GM18907 (cell line): ENCODE measurements around the gene WSCD2.

ENCODE experiments used
- ATAC-seq: cut with Tn5 transposase; IDR thresholded peaks from one replicate; pipeline ENCODE4 v1.9.1; 2021; ENCODE audit warnings: mild to moderate bottlenecking, moderate library complexity; ENCODE audit not compliant: unreplicated experiment

WSCD2 gene

DNA sequence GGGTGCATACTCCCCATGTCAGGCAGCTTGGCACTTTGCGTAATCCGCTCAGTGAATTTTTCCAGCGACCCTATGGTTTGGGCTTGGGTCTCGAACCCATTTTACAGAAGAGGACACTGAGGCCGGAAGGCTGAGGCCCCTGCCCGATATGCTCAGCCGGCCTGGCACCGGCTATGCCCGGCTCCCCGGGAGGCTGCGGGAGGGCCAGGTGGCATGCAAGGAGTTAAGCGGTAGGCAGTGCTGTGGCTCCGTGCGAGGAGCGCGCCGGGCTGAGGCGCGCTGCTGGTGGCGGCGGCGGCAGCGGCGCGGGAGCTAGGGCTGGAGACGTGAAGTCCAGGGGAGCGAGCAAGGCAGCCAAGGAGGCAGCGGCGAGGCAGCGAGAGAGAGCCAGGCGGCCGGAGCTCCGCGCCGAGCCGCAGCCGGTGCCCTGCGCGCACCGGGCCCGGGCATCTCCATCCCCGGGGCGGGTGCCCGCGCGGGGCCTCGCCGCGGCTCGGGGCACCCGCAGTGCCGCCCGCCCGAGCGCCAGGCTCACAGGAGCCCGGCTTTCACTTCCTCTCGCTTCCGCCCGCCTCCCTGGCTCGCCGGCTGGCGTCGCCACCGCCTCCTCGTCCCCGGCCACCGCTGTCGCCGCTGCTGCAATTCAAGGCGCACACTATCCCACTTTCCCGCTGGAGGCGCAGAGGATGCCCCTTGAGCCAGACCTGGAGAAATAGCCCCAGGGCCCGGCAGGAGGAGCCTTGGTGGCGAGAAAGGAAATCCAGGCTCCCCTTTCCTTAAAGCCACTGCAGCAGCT, at the start of gene WSCD2:
Gene WSCD2, plus strand, starts transcription at position 272 of the 796 bp plus-strand sequence. CDS start 66,545 bp downstream, outside the sequence.
- ATAC-seq: no peak

DNA sequence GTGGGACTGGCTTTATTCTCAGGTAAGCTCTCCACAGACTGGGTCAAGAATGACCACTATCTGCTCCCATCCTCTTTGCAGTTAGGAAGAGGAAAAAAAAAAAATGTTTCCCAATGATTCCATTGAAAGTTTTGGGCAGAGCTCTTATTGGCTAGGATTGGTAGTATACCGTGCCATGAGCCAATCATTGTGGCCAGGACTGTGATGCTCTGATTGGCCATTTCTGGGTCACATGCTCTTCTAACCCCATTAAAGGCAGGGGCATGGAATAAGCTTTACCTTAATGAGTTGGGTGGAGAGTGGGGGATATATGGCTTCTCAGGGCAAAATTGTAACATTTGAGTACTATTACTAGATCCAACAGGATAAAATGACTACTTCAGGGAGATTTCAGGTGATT, 49.4 kb upstream of the WSCD2 start:
- no peak for ATAC-seq

DNA sequence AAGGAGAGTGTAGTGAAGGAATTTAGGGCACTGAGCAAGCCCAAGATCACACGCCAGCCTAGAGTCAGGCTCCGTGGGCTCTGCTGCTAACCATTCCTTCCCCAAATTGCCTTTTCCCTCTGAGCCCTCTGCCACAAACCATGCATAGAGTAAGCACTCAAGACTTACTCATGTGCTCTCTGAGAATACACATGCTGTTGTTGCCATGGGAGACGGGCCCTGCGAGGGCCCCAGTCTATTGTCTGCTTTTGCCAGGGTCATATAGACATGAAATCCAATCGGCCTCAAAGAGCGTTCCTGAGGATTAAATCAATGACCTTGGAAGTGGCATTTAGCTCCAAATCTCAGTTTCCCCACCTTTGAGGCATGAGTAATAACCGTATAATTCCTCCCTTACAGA, 48.7 kb upstream of the WSCD2 start:
- no peak for ATAC-seq

DNA sequence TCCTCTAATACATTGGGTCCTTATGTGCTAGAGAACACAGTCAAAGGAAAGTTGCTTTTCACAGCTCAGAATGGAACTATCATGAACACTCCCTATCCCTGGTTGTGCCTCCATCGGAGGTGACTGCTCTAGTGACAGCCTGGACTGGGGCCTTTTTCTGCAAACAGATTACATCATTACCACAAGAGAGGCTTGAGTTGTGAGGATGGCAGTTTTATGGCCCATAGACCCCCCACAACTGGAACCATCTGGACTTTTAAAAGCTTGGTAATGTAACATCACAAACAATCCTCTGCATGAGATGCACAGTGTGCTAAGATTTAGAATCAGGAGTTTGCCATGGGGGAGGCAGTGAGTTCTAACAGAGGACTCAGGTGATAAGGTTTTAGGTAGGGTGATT, 46.6 kb upstream of the WSCD2 start:
- ATAC-seq: no peak

DNA sequence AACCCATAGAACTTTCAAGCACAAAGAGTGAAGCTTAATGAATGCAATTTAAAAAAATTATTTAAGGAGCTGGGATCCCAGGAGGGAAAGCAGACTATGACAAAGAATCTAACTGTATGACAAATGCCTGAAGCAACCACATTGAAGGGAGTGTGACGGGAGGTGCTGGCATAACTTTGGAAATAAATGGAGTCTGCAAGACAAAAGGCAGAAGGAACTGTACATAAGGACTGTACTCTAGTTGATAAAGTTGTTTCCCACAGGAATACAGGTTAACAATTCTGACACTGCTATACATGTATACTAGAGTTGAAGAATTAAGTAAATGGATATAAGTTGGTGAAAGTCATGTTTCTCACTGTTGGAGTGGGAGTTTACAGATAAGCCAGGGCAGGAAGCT, 41.2 kb upstream of the WSCD2 start:
- no peak for ATAC-seq

DNA sequence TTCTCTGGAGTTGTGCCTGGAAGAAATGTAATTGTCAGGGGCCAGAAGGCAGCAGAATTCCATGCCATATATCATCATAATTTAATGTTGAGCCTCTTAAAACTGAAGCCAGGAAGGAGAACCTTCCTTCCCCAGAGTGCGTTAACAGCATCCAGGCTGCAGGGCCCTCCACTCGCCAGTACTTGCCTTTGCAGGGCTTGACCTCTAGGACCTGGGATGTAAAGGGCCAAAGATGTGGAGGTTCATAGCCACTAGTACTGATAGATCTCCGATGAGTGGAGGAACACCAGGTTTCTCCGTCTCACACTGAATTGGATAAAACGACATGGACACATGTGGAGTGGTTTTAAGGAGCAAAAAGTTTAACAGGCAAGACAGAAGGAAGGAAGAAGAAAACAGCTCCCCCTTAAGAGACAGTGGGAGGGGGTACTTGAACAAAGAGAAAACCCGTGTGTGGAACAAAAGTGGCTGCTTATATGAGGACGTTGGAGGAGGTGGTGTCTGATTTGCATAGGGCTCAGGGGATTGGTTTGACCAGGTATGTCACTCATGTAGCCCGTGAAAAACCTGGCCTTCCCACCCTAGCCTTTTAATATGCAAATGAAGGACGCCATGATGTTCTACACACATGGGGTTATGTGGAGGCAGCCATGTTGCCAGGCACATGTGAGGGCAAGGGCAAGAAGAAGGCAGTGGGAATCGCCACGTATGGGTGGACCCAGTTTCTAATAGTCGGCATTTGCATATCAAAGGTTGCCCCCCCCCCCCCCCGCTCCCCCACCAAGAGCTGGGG, 38.8 kb upstream of the WSCD2 start:
- ATAC-seq: no peak

DNA sequence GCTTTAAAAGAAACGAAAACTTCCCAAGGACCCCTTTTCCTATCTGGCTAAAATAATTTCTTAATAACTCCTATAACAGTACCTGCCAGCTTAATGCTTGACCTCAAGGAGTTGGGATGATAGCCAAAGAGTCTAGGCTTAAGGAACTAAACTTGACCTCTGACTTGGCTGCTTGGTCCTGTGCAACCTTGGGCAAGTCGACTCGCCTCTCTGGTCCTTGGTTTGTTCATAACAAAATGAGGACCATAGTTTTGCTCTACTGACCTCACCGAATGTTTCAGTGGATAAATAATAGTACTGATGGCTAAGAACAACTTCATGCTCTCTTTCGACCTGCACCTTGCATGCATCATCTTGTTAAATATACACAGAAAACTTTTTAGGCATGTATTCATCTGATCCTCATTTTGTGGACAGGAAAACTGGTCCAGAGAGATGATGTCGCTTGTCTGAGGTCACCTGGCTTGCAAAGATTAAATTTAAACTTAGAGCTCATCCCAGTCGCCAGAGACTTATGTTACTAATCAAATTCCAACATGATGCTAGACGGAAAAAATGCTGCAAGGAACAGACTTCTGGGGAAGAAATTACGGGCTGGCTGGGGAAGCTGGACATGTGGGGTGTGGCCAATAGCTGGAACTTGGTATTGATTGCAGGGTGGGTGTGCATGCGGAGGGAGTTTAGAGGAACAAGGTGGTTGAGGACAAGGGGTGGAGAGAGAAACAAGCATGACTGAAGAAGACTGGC, 38.0 kb upstream of the WSCD2 start:
- no peak for ATAC-seq

DNA sequence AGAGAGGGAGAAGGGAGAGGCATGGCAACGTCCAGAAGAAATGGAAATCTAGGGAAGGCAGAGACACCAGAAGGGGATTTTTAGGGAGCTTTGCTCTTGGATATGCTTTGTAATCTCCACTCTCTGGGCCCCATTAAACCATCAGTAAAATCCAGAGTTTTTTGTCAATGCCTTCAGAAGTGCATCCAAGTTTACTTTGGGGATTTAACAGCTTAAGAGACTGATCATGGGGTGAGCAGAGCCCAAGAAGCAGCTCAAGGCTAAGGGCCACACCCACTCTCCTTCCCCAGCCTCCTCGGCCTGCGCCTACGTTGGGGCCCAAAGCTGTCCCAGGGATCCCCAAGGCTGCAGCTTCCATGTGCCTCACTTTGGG, 37.4 kb upstream of the WSCD2 start:
- no peak for ATAC-seq

DNA sequence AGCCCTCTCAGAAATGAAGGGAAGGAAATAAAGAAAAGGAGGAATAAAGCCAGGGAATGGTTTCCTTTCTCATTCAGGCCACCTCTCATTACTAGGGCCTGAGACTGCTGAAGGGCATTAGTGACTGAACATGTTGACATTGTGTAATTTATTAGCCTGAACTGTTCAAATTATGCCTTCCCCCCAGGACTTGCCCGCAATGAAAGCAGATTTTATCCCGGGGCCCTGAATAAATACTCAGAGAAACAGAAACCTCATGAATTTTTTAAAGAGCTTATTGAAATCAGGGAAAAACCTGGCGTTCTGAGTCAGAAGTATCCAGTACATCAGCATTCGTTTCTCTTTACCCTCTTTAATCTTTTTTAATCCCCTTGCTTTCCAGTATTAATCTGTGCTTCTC, 35.9 kb upstream of the WSCD2 start:
- no peak for ATAC-seq

DNA sequence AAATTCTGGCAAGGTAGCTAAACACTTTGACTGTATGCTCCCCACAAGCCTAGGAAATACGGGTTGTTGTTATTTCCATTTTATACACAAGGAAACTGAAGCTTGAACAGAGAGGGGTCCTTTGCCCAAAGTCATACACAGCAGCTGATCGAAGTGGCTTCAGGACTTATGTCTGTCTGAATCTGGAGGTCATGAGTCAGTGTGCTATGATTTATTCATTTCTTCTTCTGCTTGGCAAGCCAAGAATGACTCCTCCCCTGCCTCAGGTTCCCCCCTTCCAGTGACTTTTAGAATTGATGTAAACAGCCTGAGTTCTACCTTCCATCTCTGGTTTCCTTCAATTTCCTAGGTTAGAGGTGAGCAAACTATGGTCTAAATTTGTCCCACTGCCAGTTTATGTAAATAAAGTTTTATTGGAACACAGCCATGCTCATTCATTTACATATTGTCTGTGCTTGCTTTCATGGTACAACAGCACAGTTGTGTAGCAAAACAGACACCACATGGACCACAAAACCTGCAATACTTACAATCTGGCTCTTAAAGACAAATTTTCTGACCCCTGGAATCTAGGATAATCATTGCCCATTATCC, 34.9 kb upstream of the WSCD2 start:
- ATAC-seq: no peak

DNA sequence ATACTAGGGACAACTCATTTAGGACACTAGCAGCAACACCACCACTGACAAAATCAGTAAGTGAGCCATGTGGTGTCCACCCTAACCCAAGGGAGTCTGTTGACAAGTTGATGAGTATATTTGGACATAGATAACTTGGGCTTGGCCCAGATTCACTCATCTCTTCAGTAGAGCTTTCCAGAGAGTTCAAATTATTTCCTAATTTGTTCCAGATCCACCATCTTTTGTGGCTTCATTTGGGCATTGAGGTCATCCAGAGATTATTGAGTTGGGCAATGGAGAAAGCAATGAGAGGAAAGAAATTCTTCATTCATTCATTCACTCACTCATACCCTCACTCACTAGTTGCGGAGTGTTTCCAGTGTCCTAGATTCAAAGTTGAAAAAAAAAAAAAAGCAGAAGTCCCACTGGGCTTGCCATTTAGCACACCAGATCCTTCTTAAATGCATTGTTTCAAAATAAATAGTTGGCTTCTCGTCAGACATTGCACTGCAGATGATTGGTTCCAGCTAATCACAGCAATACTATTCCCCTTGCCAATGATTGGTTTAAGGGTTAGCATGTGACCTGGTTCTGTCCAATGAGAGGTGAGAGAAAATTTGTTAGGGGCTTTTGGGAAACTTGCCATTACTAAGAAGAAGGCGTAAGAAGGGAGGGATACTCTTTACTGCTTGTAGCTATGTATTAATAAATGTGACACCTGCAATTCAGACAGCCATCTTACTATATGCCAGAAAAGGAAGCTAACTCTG, 31.8 kb upstream of the WSCD2 start:
- no peak for ATAC-seq

DNA sequence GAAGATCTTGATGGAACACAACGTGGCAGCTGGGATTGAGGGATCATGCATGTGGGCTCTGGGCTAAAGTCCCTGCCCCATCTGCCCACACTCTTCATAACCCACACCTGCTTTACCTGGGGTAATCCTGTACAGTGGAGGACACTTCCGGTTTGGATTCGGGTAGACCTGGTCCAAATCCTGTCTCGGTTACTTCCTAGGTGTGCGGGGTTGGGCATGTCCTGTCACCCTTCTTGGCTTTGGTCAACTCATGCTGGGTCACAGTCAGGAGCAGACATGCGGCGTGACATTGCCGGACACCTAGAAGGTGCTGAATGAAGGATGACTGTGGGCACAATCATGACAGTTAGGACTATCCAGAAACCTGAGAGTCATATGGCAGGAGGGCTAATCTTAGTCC, 30.7 kb upstream of the WSCD2 start:
- no peak for ATAC-seq

DNA sequence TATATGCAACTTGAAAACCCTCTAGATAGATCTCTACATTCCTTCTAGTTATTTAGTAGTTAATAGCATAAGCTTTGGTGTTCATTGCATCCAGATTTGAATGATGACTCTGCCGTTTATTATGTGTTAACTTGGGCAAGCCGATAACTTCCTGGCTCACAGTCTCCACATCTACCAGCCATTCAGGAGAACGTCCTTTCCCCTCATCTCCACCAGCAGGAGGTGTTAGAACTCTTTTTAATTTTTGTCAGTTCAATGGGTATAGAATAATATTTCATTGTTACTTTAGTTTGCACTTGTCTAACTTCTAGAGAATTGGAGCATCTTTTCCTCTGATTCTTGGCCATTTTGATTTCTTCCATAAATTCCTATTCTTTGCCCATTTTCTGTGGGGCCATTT, 30.0 kb upstream of the WSCD2 start:
- no peak for ATAC-seq

DNA sequence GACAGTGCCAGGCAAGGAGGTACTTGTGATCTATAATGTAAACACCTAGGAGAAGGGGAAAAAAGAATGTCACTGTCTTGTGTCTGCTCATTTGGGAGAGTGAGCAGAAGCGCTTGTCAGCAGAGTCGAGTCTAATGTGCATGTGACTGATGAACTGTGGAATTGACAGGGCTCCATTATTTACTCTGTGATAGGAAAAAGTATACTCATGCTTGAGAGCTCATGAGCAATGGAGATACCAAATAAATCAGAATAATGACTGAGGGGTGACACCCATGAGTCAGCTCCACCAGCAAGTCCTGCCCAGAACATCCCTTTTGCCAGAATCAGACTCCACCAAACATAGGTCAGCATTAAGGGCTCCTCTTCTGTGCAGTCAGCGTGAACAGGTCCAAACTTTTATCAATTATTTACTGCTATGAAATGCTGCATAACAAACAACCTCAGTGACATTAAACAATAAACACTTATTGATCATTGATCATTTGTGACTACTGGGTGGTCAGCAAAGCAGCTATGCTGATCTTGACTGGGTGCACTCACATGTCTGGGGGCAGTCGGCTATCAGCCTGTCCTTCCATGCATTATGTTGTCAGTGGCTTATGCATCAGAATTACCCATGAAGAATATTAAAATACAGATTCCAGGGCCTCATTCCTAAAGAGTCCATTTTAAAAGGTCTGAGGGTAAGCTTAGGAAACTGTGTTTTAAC, 29.2 kb upstream of the WSCD2 start:
- no peak for ATAC-seq

DNA sequence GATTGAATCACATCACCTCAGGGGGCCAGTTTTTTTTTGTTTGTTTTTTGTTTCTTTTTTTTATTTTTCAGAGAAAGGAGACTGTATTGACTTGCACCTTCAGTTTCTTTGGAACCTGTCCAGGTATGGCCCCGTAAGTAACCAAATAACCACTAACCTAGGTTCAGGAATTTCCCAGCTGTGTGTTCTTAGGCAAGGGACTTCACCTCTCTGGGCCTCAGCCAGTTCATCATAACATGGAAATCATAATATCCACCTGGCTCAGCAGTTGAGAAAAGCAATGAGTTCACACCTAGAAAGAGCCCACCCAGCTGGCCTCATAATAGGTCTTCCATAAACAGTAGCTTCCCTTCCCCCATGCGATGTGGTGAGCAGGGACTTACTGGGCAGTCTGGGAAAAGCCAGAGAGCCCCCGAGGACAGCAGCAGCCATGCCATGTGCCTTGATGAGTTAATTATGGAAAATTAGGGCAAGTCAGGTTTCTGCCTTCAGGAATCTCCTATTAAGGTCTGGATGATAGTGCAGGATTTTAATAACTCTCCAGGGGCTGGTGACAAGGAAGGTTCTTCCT, 27.4 kb upstream of the WSCD2 start:
- no peak for ATAC-seq

DNA sequence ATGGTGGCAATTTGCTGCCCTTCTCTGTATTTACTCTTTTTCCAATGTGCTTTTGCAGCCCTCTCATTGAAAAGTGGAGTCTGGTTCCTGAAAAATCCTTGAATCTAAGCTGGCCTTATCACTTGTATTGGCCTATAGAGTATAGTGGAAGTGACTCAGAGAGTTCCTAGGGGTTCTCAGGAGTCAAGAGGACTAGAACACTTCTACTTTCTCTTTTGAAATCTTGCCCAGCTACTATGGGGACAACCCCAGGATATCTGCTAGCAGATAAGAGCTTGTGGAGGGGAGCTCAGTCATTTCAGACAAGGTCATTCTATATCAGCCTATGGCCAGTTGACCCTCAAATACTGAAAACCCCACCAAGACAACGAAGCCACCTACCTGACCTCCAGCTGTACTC, 26.7 kb upstream of the WSCD2 start:
- ATAC-seq: no peak

DNA sequence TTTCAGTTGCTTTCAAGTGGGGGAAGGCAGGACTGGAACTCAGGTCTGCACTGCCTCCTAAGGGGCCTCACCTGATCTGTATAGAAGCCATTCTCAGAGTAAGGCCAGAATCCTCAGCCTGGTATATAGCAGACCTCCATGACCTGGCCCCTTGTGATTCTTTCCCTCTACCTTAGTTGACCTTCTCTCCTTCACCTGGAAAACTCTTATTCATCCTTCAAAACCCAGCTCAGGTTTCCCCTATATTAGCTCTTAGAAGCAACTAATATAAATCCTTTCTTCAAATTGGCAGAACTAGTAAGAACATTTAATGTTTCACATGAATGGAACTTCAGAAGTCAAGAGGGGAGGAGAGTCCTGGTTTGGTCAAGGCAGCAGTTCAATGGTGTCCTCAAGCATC, 26.0 kb upstream of the WSCD2 start:
- no peak for ATAC-seq

DNA sequence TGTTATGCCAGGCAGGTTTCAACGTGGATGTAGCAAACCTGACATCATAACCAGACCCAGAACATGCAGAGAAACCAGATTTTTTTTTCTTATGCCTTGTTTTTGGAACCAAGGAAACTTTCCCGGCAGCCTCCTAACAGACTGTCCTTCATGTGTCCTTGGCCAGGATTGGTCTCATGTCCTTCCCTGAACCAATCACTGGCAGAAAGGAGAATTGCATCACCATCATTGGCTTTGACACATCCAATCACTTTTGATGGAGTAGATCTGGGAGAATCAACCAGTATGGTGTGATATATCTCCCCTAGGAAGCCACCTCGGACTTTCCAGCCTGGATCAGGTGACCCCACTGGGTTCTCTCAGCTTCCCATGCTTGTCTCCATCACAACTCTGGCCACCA, 25.6 kb upstream of the WSCD2 start:
- no peak for ATAC-seq

DNA sequence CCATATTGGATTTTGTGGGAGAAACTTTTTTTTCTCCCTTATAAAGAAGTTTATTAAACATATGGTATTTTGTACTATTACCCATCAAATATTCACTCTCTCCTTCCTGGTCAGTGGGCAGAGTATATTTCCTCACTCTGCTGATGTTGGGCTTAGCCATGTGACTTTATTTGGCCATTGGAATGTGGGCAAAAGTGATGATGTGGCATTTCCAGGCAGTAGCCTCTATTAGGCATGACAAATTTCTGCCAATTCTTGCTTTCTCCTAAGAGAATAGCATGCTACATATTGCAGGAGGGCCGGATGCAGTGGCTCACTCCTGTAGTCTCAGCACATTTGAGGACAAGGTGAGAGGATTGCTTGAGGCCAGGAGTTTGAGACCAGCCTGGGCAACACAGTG, 24.4 kb upstream of the WSCD2 start:
- ATAC-seq: no peak

DNA sequence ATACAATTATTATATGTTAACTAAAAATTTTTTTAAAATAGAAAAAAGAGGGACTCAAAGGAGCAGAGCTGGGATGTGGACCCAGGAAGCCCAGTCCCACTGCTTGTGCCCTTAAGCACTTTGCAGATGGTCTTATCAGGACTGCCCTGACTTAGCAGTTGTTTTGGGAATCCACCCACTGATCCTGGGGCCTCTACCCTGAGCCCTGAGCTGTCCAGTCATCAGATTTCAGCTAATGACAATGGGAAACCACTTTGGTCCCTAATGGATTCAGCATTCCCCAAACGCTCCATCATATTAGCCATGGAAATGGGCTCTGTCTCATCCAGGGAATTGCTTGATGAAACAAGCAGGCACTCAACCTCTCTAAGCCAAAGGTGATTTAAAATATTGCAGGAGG, 22.5 kb upstream of the WSCD2 start:
- no peak for ATAC-seq
